Muscle of leg (tissue), 11 donors: ENCODE measurements around the gene MOAP1. TPM values are rescaled to one million over a fixed set of nuclear protein-coding genes. Genes with fewer than 3 reads are reported as not detected.

ENCODE experiments used
- DNase-seq: peaks from one replicate; pipeline ENCODE4 v3.0.0; 2013
- H3K27ac ChIP-seq: one replicate; pipeline ENCODE4 v1.5.1; 2013; ENCODE audit warnings: mild to moderate bottlenecking, low read length, control low read depth
- H3K27me3 ChIP-seq: one replicate; pipeline ENCODE4 v1.6.1; 2013; ENCODE audit warnings: low read length; ENCODE audit not compliant: control insufficient read depth, insufficient read depth
- H3K36me3 ChIP-seq: one replicate; pipeline ENCODE4 v1.6.1; 2013; ENCODE audit warnings: low read length; ENCODE audit not compliant: control insufficient read depth, insufficient read depth
- H3K4me1 ChIP-seq: one replicate; pipeline ENCODE4 v1.6.1; 2013; ENCODE audit warnings: low read length; ENCODE audit not compliant: control insufficient read depth, insufficient read depth
- H3K4me3 ChIP-seq: one replicate; pipeline ENCODE4 v1.5.1; 2013; ENCODE audit warnings: low read length, control low read depth
- H3K9me3 ChIP-seq: replicated peaks from 2 replicates; pipeline ENCODE4 v1.6.1; 2013; ENCODE audit warnings: low read depth, low read length; ENCODE audit not compliant: control insufficient read depth
- WGBS: methylation state at CpG from one replicate; pipeline ENCODE4 v1.1.5; 2013; ENCODE audit warnings: missing lambda C conversion rate; ENCODE audit not compliant: insufficient coverage; 5-methylcytosine and 5-hydroxymethylcytosine counted together
- polyA plus RNA-seq, 8 donors: library from polyadenylated mRNA; unstranded; fragments of 120-200 nt; gene quantifications; one replicate each; pipeline versions ENCODE4 v1.2.1 to v1.2.3, GENCODE V29; 2013; ENCODE audit warnings: inconsistent platforms in 1 of 8, low replicate concordance in 1 of 8; ENCODE audit not compliant: insufficient read length in 8 of 8, insufficient read depth in 1 of 8
- total RNA-seq: library from RNA; stranded (reverse); fragments of 120-200 nt; gene quantifications from one replicate; pipeline ENCODE4 v1.2.4, GENCODE V29; 2013

MOAP1 gene
- total and polyA plus RNA-seq, 9 donors, result 21.0 to 27.0 (median 22.8) TPM

GRCh38 chr14:93219103-93219726 lies 34.5 kb upstream of the MOAP1 start:
- Histone ChIP-seq H3K9me3 (no peaks in the 10 kb centered on the region), H3K4me1 (no peaks in the 10 kb centered on the region), H3K27ac (no peak overlapping the region), H3K4me3 (no peak overlapping the region), H3K36me3 (peaks cover 47% of the 10 kb centered on the region), H3K27me3 (no peaks in the 10 kb centered on the region)
- peak; percentile 72 for DNase-seq
- 100% methylated on average over 1 of the region's 3 CpGs for WGBS

GRCh38 chr14:93214598-93214997 lies 29.9 kb upstream of the MOAP1 start:
- WGBS, result no CpG with 5 or more reads among the region's 2 CpGs
- Histone ChIP-seq H3K4me1 (no peaks in the 10 kb centered on the region), H3K4me3 (no peak overlapping the region), H3K27ac (no peak overlapping the region), H3K9me3 (no peaks in the 10 kb centered on the region), H3K27me3 (no peaks in the 10 kb centered on the region), H3K36me3 (peaks cover 35% of the 10 kb centered on the region)
- no peak for DNase-seq

DNA sequence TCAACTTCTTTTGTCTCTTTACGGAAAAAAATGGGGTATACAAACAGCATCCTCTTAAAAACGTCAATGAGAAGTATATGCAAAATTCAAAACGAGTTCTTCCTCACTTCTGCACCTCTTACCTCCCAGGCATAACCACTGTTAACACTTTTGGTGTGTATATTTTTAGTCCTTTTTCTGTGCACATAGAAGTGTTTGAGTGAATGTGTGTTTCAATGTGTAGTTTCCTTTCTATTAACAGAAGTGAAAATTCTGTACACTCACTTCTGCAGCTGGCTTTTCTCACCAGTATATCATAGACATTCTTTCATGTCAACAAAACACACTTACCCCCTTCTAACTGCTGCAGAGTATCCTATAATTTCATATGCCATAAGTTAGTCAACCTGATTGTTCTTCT lies 27.7 kb upstream of the MOAP1 start:
- Histone ChIP-seq H3K27ac (no peak overlapping the region), H3K4me1 (peaks cover 8% of the 10 kb centered on the region), H3K9me3 (no peaks in the 10 kb centered on the region), H3K27me3 (no peaks in the 10 kb centered on the region), H3K36me3 (peaks cover 30% of the 10 kb centered on the region), H3K4me3 (no peak overlapping the region)
- WGBS, result 100% methylated on average over 1 of the region's 3 CpGs
- no peak for DNase-seq

GRCh38 chr14:93207468-93208308 lies 23.0 kb upstream of the MOAP1 start:
- 0% methylated on average over 16 of the region's 23 CpGs for WGBS
- peaks cover 16% of the 10 kb centered on the region for H3K4me1 ChIP-seq
- H3K27me3 ChIP-seq, result no peaks in the 10 kb centered on the region
- H3K36me3 ChIP-seq, result peaks cover 7% of the 10 kb centered on the region
- peak overlapping the region; percentile 95 for H3K4me3 ChIP-seq
- peak; percentile 84 for DNase-seq
- H3K27ac ChIP-seq, result peak overlapping the region; percentile 97
- H3K9me3 ChIP-seq, result no peaks in the 10 kb centered on the region

DNA sequence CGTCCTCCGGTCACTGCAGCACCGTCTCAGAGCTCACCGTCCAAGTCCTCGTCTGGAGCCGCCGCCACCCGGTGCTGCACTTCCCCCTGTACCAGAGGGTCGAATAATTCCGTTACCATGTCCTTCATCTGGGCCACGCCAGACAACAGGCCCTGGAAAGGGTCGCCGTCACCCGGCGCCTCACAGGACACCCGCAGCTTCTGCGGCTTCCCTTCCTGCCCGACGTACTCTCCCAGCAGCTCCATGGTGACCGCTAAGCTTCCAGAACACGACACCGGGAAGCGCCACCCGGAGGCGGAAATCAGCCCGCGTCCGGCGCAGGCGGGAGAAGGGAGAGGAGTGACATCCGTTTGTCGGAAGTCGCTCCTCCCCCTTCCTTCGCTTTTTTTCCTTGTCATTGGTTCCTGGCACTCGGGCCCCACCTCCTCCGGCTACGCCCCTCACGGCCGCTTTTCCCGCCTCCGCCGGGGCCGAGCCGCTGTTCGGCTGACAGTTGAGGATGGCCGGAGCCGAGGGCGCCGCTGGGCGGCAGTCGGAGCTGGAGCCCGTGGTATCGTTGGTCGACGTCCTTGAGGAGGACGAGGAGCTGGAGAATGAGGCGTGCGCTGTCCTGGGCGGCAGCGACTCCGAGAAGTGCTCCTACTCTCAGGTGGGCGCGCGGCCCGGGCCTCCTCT lies 22.2 kb upstream of the MOAP1 start, which contains the start of the genes GON7 and UBR7:
TSS of gene GON7 (minus strand) at position 273 of the 675 bp plus-strand sequence. CDS start at position 245, 28 bp downstream.
TSS of gene UBR7 (plus strand) at position 464 of the 675 bp plus-strand sequence. CDS start at position 500, 36 bp downstream.
- Histone ChIP-seq H3K4me1 (peaks cover 16% of the 10 kb centered on the region), H3K4me3 (peak within 1 kb of the TSS; percentile 95)
- under 1% methylated on average over 57 of the region's 65 CpGs for WGBS

DNA sequence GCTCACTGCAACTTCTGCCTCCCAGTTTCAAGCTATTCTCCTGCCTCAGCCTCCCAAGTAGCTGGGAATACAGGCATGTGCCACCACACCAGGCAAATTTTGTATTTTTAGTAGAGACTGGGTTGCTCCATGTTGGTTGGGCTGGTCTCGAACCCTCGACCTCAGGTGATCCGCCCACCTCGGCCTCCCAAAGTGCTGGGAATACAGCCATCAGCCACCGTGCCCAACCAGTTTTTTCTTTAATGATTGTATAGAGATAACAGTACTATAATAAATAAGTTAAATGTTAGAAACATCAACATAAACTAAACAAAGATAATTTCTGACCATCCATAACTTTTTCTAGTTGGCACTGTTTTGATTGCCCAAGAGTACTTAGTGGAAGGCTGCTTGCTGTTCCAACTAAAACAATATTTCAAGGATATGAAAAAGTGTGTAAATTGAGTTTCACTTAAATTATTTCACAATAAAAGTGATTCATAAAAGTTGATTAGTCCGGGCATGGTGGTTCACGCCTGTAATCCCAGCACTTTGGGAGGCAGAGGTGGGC lies 16.5 kb upstream of the MOAP1 start:
- WGBS, result 100% methylated on average over 1 of the region's 7 CpGs
- Histone ChIP-seq H3K9me3 (no peaks in the 10 kb centered on the region), H3K36me3 (no peaks in the 10 kb centered on the region), H3K27ac (no peak overlapping the region), H3K4me3 (no peak overlapping the region), H3K27me3 (no peaks in the 10 kb centered on the region), H3K4me1 (peaks cover 6% of the 10 kb centered on the region)
- DNase-seq, result no peak

More for the DNA sequence above, 22.2 kb upstream of the MOAP1 start, which contains the start of the genes GON7 and UBR7:
- Histone ChIP-seq H3K27me3 (no peaks in the 10 kb centered on the region), H3K36me3 (peaks cover 3% of the 10 kb centered on the region), H3K9me3 (no peaks in the 10 kb centered on the region), H3K27ac (peak within 1 kb of the TSS; percentile 97)
- peak; percentile 99 for DNase-seq

GRCh38 chr14:93200553-93200952 lies 15.9 kb upstream of the MOAP1 start:
- H3K27me3 ChIP-seq, result no peaks in the 10 kb centered on the region
- H3K36me3 ChIP-seq, result no peaks in the 10 kb centered on the region
- DNase-seq, result no peak
- no peak overlapping the region for H3K27ac ChIP-seq
- 100% methylated on average over 5 of the region's 5 CpGs for WGBS
- no peaks in the 10 kb centered on the region for H3K9me3 ChIP-seq
- no peaks in the 10 kb centered on the region for H3K4me1 ChIP-seq
- no peak overlapping the region for H3K4me3 ChIP-seq

GRCh38 chr14:93199031-93199430 lies 14.3 kb upstream of the MOAP1 start:
- H3K4me3 ChIP-seq, result no peak overlapping the region
- H3K9me3 ChIP-seq, result no peaks in the 10 kb centered on the region
- no peak overlapping the region for H3K27ac ChIP-seq
- H3K27me3 ChIP-seq, result no peaks in the 10 kb centered on the region
- 93% methylated on average over 3 of the region's 4 CpGs for WGBS
- no peaks in the 10 kb centered on the region for H3K4me1 ChIP-seq
- no peak for DNase-seq
- H3K36me3 ChIP-seq, result no peaks in the 10 kb centered on the region

- Histone ChIP-seq H3K36me3 (no peaks in the 10 kb centered on the region), H3K9me3 (no peaks in the 10 kb centered on the region), H3K27ac (no peak overlapping the region), H3K4me1 (no peaks in the 10 kb centered on the region), H3K27me3 (no peaks in the 10 kb centered on the region), H3K4me3 (no peak overlapping the region)
- WGBS, result 60% methylated on average over 1 of the region's 1 CpG
- no peak for DNase-seq
These were observed 10.8 kb upstream of the MOAP1 start for GRCh38 chr14:93195316-93195999.
